ENCODE results near the gene TNP2.

The TNP2 gene

GRCh38 chr16:11276896-11277593 is 7.9 kb upstream of the TNP2 start:
- no peak for FAIRE-seq

- no peak for FAIRE-seq
Measured at GRCh38 chr16:11276143-11276895, 7.2 kb upstream of the TNP2 start, which contains the start of gene PRM2. Gene PRM2 (minus strand): TSS chr16:11276480. CDS start chr16:11276370, 110 bp downstream.

GRCh38 chr16:11274964-11275363 is 5.8 kb upstream of the TNP2 start:
- FAIRE-seq = no peak

DNA sequence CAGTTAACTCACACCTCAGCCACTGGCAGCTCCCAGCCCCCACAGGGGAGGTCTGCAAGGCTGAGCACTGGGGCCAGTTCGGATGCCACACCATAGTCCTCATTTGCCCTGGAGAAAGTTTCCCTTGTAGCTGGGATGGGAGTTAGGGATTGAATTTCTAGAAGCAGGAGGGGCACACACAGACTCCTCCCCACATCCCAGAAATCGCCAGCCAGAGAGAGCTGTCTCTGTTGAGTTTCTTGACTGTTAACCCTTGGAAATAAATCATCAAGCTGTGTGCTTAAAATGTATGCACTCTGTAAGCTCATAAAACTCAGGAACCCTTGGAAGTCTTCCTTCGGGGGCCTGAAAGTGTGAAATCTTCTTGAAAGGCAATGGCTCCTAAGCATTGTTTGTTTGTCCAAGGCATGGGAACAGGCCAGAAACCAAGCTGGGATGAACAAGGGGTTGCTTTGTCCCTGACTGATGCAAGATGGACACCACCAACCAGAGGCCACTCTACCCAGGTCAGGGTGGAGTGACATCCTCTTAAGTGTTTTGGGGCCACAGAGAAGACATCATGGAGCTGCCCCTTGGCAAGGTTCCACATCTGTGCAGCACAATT is 4.7 kb upstream of the TNP2 start:
- peak; percentile 72 for FAIRE-seq

- FAIRE-seq = no peak
Measured at GRCh38 chr16:11272921-11273720, 4.0 kb upstream of the TNP2 start, which contains the start of gene PRM3. Gene PRM3 (minus strand): TSS chr16:11273629. CDS start chr16:11273595, 34 bp downstream.

- no peak for FAIRE-seq
Measured at GRCh38 chr16:11272484-11272883, 3.4 kb upstream of the TNP2 start.

DNA sequence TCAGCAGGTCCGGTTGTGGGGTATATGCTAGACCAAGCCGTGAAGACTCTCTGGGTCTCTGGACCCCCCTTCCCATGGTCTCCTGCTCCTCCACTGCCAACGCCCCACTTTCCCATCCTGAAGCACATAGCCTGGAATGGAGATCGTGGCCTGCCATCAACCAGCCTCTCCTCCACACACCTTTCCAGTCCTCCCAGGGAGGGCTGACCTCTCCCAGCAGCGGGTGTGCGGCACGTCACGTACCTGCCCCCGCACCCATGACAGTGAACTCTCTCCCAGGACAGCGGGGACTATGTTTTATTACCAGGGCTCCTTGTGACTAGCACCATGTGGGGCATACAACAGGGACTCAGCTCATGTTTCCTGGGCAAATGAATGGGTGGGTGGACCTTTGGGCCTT is 2.5 kb upstream of the TNP2 start:
- no peak for FAIRE-seq

DNA sequence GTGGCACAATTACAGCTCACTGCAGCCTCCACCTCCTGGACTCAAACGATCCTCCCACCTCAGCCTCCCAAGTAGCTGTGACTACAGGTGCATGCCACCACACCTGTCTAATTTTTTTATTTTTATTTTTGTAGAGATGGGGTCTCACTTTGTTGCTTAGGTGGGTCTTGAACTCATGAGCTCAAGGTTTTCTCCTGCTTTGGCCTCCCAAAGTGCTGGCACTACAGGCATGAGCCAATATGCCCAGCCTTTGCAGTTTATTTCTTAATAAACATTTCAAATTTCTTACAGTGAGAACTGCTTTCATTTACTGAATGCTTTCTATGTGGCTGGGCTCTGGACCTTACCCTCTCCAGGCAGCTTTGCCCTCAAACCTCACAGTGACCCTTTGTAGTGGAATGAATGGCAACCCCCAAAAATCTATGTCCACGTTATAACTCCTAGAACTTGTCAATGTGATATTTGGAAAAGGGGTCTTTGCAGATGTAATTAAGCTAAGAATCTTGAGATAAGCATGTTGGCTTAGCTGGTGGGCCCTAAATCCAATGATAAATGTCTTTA is 1.6 kb upstream of the TNP2 start:
- no peak for FAIRE-seq

GRCh38 chr16:11265124-11265523 is 4.0 kb downstream of the TNP2 start:
- no peak for FAIRE-seq

GRCh38 chr16:11264155-11264832 is 4.8 kb downstream of the TNP2 start:
- FAIRE-seq = no peak

DNA sequence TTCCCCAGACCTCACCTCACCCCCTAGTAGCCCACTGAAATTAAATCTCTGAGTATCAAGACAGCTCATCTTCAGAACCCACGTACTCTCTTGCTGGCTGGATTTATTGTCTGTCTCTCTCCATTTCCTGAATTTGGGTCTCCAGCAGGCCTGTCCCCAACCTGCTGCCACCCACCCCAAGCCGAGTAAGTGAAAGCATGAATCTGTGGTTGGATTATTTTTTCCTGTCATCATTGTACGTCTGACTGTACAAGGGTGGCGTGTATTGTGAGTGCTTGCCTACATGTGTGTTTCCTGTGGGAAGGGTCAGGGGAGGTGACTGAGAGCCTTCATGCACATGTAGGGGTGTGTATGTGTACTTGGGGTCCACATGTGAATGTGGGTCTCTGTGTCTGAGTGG is 5.4 kb downstream of the TNP2 start:
- no peak for FAIRE-seq

DNA sequence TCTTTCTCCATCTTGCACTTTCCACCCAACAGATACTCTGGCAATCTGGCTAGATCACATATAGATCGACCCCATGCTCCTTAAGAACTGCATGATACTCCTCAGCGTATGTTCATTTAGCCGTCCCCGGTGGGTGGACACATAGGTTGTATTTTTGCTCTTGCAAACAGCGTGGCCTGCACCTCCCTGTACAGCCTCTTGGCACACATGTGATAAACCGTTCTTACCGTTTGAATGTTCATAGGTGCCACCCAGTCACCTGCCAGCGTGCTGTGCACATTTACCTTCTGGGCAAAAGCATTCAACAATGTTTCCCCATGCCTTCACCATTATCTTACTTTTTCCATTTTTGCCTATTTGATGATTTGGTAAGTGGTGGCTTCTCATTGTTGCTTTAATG is 6.2 kb downstream of the TNP2 start:
- no peak for FAIRE-seq

DNA sequence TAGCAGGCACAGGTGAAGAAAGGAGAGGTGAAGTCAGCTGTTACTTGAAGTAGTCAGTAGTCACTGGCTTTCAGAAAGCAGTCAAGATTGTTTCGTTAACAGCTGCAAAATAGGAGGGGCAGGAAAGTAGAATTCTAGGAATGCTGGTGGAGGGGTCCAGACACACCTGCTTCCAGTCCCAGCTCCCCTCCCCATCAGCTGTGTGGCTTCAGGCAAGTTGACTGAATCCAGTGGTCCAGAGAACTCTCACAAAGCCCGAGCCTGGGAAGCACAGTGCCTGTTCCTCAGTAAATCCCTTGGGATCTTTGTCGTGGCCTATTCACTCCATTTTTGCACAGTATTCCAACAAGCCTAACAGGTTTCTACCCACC is 8.5 kb downstream of the TNP2 start:
- no peak for FAIRE-seq

DNA sequence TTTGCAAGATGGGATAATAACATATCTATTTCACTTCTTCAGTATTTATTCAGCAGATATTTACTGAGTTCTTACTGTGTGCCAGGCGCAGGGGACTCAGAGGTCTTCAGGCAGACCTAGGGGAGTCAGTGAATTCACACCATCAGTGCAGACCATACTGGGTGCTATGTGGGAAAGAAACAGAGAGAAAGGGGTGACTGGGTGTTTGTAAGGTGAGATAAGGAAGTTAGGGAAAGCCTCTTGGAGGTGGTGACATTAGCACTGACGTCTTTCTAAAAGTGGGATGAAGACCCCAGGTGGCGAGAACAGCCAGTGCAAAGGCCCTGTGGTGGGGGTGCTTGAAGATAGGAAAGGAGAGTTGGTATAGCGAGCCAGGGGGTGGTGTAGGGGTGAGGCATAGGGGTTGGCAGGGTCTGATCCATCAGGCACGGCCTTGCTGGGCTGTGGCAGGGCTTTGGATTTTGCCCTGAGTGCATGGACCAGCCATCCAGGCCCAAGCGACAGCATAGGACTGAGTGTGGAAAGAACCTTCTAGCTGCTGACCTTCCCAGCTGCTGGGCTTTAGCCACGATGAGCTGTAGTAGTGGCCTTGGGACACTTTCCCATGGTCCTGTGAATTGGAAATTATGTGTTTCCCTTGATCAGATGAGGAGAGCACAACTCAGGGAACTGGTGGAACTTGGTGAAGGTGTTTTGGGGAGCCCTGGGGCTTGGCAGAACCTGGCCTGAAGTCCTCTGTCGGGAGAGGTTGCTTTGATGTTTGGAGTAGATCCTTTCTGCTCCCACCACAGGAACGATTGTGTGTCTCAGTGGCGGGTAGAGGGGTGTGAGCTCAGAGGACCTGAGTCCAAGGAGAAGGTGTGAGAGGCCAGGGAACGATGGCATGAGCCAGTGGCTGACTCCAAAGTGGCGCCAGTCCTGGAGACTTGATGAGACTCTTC is 9.2 kb downstream of the TNP2 start:
- no peak for FAIRE-seq

DNA sequence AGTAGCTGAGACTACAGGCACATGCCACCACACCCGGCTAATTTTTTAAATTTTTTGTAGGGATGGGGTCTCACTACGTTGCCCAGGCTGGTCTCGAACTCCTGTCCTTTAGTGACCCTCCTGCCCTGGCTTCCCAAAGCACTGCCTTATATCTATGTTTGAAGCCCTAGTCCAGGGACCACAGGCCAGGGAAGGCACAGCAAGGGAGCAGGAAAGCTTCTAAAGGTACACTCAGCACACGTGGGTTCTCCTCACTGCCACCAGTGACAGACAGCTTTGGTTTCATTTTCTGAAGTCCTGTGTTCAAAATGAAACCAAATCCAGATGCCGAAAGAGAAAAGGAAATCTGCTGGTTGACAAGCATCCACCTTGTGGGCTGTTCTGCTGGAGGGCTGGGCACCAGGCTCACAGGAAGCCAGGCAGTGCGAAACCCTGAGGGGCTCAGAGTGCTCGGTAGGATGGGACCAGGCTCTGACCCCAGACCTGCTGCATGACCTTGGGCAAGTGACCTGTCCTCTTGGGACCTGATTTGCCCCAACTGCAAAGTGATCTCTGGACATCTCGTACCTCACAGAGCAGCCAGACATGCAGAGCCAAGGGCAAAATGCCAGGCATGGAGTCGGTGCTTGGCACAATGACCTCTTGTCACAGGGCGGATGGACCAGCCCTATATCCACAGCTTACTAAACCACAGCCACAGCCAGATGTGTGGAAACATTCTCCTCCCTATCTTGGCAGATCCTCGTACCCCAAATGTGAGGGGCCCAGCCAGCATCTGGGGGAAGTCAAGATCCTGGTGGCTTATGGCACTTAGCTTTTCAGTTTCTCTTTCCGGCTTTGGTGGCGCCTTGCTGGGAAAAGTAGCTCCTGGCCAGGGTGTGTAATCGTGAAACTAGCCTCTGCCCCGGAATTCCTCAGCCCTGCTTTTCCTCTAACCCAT is 10.3 kb downstream of the TNP2 start:
- no peak for FAIRE-seq

DNA sequence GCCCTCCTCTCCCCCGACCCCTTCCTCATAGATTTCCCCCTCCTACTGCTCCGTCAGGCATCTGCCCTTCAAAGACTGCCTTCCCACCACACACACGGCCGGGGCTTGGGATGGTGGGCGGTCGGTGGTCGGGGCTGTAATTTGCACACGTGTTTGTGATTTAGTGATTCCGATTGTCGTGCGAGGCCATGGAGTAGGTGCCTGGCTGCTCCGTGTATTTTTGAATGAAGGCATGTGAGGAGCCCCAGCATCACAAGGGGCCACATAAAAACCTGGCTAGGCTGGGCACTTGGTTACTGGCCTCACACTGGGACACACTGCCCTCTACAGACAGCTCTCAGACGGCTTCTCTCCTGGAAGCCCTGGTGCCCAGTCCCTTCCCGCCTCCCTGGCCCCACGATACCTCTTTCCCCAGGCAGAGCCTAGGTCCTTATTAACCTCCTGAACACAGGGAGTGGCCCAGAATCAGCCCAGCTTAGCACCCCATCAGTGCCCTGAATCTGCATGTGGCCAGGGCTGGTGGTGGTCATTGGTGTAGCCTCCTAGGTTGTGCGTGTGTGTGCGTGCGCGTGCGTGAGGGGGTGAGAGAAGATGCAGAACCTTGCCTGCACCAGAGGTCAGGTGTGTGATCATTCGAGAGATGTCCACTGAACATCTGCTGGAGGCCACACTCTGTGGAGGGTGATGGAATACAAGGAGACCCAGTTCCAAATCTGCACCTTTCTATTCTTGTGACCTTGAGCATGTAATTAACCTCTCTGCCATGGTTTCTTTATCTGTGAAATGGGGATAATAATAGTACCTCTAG is 11.8 kb downstream of the TNP2 start:
- FAIRE-seq = no peak

- no peak for FAIRE-seq
Measured at GRCh38 chr16:11256661-11257130, 12.4 kb downstream of the TNP2 start.
